OCI-LY7 (cell line): Measurements from ENCODE around the gene DENND1A.

ENCODE experiments used
- EZH2phosphoT487 ChIP-seq: fragments of 200-600 bp; sonication (generic); IDR thresholded peaks from 2 replicates; pipeline ENCODE4 v1.6.1; 2018; ENCODE audit warnings: low read depth, borderline replicate concordance, mild to moderate bottlenecking, mixed run types, antibody characterized with exemption, low read length, moderate library complexity, mixed read lengths
- TF ChIP-seq, protein P1 (sequence below): fragments of 200-600 bp; sonication (generic); conservative IDR thresholded peaks from 2 replicates; pipeline ENCODE4 v1.5.1; 2014; ENCODE audit warnings: mild to moderate bottlenecking, antibody characterized with exemption, low read length, moderate library complexity, mixed read lengths

DNA sequence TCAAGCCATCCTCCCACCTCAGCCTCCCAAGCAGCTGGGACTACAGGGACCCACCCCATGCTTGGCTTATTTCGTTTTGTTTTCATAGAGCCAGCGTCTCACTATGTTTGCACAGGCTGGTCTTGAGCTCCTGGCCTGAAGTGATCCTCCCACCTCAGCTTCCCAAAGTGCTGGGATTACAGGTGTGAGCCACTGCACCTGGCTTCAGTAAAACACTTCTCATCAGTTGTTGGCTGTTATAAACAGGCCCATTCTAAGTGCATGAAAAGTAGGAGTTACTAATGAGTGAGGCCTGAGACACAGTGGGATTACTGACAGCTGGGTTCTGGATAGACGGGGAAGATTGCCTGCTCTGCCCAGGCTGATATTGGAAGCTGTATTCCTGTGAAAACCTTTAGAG, 570.4 kb downstream of the DENND1A start:
- TF ChIP-seq, protein P1, sequence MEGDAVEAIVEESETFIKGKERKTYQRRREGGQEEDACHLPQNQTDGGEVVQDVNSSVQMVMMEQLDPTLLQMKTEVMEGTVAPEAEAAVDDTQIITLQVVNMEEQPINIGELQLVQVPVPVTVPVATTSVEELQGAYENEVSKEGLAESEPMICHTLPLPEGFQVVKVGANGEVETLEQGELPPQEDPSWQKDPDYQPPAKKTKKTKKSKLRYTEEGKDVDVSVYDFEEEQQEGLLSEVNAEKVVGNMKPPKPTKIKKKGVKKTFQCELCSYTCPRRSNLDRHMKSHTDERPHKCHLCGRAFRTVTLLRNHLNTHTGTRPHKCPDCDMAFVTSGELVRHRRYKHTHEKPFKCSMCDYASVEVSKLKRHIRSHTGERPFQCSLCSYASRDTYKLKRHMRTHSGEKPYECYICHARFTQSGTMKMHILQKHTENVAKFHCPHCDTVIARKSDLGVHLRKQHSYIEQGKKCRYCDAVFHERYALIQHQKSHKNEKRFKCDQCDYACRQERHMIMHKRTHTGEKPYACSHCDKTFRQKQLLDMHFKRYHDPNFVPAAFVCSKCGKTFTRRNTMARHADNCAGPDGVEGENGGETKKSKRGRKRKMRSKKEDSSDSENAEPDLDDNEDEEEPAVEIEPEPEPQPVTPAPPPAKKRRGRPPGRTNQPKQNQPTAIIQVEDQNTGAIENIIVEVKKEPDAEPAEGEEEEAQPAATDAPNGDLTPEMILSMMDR: no peak
- TF ChIP-seq EZH2phosphoT487: no peak
